Keratinocyte (primary cell): Measurements from ENCODE around the gene TNIK.

Experiments used
- EZH2 ChIP-seq: IDR thresholded peaks from one replicate; pipeline ENCODE4 v1.6.1; 2012; ENCODE audit warnings: inconsistent platforms, mild to moderate bottlenecking, low read length, moderate library complexity
- TF ChIP-seq, protein P1 (sequence below), 3 experiments: IDR thresholded peaks in 1 of 3; conservative IDR thresholded peaks in 1 of 3; optimal IDR thresholded peaks in 1 of 3; 2 replicates in 2 of 3; 3 replicates in 1 of 3; pipeline versions ENCODE3 to v1.5.1; 2011; ENCODE audit warnings: low read length in 3 of 3, mild to moderate bottlenecking in 3 of 3, moderate library complexity in 2 of 3, control low read depth in 1 of 3, inconsistent platforms in 1 of 3; ENCODE audit not compliant: insufficient read depth in 2 of 3; ENCODE audit errors: extremely low read depth in 1 of 3

- TF ChIP-seq, protein P1, sequence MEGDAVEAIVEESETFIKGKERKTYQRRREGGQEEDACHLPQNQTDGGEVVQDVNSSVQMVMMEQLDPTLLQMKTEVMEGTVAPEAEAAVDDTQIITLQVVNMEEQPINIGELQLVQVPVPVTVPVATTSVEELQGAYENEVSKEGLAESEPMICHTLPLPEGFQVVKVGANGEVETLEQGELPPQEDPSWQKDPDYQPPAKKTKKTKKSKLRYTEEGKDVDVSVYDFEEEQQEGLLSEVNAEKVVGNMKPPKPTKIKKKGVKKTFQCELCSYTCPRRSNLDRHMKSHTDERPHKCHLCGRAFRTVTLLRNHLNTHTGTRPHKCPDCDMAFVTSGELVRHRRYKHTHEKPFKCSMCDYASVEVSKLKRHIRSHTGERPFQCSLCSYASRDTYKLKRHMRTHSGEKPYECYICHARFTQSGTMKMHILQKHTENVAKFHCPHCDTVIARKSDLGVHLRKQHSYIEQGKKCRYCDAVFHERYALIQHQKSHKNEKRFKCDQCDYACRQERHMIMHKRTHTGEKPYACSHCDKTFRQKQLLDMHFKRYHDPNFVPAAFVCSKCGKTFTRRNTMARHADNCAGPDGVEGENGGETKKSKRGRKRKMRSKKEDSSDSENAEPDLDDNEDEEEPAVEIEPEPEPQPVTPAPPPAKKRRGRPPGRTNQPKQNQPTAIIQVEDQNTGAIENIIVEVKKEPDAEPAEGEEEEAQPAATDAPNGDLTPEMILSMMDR (optimal IDR thresholded peaks at IDR 0.05 in 1 of 3, IDR thresholded peaks at IDR 0.05 in 1 of 3, conservative IDR thresholded peaks at IDR 0.05 in 1 of 3; ENCODE audit: extremely low read depth in 1 of 3, insufficient read depth in 2 of 3, low read length in 3 of 3), result no peak
- no peak for TF ChIP-seq EZH2
Measured at GRCh38 chr3:171282041-171282440, 178.2 kb downstream of the TNIK start.
